Mammary epithelial cell (primary cell): ENCODE measurements around the gene TROAP.

Experiments used
- EZH2 ChIP-seq: IDR thresholded peaks from 2 replicates; pipeline ENCODE4 v1.6.1; 2012; ENCODE audit warnings: low read length, inconsistent platforms, borderline replicate concordance
- TF ChIP-seq, protein P1 (sequence below), 2 donors: IDR thresholded peaks in 1 of 2; conservative IDR thresholded peaks in 1 of 2; 2 replicates each; pipeline ENCODE4 v1.5.1; 2011 to 2012; ENCODE audit warnings: inconsistent platforms in 2 of 2, low read length in 2 of 2, mild to moderate bottlenecking in 2 of 2, control low read depth in 1 of 2, low read depth in 1 of 2; ENCODE audit not compliant: insufficient read depth in 1 of 2; ENCODE audit errors: extremely low read depth in 1 of 2

DNA sequence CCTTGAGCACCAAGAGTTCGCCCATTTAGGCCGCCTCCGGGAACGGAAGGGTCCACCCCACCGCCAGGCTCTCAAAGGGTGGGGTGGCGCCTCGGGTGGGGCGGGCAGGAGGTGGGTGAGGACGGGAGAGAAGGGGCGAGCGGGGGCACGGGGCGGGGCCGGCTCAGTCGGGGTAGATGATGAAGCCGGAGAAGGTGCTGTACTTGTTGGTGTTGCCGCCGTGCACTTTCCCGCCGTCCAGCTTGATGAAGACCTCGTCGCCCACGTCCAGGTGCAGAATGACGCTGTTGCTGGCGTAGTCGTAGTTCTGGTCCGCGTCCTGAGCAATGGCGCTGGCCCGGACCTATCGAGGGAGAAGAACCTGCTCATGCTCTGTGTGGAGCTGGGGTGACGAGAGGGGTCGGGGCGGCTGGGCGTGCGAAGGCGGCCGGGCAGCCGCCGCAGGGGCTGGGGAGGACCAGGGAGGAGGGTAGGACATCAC lies 9.9 kb downstream of the TROAP start:
- no peak for TF ChIP-seq EZH2
- TF ChIP-seq, protein P1, sequence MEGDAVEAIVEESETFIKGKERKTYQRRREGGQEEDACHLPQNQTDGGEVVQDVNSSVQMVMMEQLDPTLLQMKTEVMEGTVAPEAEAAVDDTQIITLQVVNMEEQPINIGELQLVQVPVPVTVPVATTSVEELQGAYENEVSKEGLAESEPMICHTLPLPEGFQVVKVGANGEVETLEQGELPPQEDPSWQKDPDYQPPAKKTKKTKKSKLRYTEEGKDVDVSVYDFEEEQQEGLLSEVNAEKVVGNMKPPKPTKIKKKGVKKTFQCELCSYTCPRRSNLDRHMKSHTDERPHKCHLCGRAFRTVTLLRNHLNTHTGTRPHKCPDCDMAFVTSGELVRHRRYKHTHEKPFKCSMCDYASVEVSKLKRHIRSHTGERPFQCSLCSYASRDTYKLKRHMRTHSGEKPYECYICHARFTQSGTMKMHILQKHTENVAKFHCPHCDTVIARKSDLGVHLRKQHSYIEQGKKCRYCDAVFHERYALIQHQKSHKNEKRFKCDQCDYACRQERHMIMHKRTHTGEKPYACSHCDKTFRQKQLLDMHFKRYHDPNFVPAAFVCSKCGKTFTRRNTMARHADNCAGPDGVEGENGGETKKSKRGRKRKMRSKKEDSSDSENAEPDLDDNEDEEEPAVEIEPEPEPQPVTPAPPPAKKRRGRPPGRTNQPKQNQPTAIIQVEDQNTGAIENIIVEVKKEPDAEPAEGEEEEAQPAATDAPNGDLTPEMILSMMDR (conservative IDR thresholded peaks at IDR 0.05 in 1 of 2, IDR thresholded peaks at IDR 0.05 in 1 of 2; ENCODE audit: extremely low read depth in 1 of 2, insufficient read depth in 1 of 2, low read depth in 1 of 2, low read length in 2 of 2), result no peak
